GM10847 (cell line): ENCODE results near the gene CDC45.
A peak's percentile ranks its signal among the peaks of the same experiment; 100 is the strongest.

Experiments
- POLR2A ChIP-seq: IDR thresholded peaks from 2 replicates; pipeline ENCODE4 v1.6.1; 2011; ENCODE audit not compliant: insufficient read length; ENCODE audit errors: extremely low read depth

CDC45 gene

DNA sequence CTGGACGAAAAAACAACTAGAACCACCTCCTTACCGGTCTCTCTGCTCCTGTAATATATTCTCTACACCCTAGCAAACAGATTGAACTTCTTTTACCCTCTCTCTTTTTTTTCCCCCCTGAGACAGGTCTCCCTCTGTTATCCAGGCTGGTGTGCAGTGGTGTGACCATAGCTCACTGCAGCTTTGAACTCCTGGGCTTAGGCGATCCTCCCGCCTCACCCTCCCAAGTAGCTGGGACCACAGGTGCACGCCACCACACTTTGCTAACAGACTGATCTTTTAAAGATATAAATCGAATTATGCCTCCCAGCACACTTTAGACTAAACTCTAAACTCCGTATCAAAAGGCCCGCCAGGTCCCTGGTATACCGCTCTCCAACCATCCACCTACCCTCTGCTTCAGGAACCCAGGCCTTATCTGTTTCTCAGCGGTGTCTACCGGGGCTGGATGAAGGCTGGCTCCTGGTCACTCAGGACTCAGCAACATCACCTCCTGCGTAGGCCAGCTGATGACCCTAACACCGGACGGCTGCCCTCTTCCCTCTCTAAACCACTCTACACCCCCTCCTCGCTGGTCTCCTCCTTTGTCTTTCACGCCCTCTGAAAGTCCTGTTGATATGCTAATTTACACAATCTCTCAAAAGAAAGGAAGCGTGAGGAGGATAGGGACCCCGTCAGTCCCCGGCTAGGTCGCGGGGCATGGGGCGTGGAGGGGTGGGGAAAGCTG lies 33.0 kb upstream of the CDC45 start:
- no peak for TF ChIP-seq POLR2A

- peak; percentile 82 for TF ChIP-seq POLR2A
Measured at GRCh38 chr22:19447330-19448075, 32.2 kb upstream of the CDC45 start, which contains the start of gene C22orf39. TSS of gene C22orf39 (minus strand) at chr22:19447711. CDS start at chr22:19447688, 23 bp downstream.

DNA sequence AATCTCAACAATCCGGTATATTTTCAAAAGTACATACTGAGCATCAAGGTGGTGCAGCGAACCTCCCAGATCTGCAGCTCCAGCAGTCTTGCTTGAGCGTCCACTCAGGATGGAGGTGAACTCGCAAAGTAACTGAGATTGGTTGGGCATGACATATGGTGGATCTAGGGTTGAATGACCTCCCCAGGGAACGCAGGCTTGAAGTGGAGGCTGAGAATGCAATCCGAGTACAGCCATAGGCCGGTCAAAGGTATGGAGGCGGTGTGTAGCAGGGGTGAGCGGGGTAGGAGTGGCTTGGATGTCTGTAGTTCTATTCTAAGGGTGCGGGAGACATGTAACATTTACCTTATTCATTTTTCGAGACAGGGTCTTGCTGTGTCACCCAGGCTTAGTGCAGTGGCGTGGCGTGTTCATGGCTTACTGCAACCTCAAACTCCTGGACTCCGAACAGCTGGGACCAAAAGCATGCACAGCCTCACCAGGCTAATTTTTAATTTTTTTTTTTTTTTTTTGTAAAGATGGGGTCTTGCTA lies 31.6 kb upstream of the CDC45 start:
- no peak for TF ChIP-seq POLR2A

DNA sequence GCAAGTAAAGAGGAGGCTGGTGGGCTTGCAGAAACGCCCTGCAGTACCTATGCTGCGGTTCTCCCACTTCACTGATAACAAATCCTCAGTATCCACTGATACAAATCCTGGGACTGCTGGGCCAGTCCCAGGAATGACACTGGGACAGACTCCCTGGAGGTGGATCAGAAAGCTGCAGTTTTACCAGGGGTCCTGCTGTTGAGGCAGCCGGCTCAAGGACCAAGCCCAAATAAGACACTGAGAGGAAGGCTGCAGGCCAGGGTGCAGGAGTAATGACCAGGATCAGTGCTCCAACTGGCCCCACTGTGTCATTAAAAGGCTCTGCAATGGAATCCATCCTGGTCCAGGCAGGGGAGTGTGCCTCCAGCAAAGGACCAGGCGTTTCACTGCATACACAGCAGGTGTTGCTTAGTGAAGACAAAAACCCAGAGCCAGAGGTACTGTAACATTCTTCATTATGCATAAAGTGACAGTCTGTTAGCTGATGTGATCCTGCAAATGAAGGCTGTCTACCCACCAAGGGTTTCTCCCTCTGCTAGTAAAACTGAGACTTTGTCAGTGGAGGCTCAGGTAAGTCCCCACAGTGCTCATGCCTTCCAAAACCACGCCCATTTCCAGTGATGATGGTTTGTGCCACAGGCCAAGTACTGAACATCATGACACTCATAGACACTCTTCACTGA lies 30.8 kb upstream of the CDC45 start:
- no peak for TF ChIP-seq POLR2A

DNA sequence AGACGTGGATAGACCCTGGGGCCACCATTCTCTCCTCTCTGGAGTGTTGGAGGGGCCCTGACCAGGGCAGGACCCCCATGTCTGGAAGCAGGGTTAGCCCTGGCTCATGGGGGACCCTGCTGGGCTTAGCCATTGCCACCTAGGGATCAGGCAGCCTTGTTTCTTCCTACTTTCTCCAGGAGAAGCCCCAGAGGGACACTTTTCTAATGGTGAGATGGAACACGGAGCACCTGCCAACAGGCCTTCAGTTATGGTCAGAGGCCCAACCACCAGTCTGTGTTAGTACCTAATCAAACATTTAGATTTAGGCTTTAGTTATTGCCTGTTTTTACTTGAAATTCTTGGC lies 30.3 kb upstream of the CDC45 start:
- TF ChIP-seq POLR2A, result no peak

DNA sequence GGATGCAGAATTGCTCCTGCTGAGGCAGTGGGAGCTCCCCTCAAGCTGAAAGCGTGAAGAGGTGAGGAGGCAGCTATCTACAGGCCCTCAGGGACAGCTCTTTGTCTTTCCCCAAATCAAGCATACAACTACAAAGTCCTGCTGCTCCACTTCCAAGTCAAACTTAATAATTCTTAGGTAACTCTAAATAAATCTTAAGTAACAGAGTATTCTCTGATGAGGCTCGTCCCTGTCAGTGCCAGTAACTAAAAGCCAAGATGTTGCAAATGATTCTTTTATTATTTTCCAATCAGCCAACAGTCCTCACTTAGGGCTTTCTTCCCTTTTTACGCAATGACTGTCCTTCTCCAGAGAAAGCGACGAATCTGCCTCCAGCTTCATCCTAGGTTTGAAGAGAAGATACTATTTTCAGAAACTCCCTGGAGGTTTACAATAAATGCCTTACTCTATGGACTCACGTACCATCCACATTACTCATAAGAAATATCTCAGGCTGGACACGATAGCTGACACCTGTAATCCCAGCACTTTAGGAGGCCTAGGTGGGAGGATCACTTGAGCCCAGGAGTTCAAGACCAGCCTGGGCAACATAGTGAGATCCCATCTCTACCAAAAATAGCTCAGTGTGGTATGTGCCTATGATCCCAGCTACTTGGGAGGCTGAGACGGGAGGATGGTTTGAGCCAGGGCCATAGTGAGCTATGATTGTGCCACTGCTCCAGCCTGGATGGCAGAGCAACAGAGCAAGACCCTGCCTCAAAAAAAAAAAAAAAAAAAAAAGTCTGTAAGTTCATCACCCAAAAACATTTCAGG lies 29.2 kb upstream of the CDC45 start:
- no peak for TF ChIP-seq POLR2A

- TF ChIP-seq POLR2A, result no peak
Measured at GRCh38 chr22:19451570-19451969, 28.1 kb upstream of the CDC45 start.

DNA sequence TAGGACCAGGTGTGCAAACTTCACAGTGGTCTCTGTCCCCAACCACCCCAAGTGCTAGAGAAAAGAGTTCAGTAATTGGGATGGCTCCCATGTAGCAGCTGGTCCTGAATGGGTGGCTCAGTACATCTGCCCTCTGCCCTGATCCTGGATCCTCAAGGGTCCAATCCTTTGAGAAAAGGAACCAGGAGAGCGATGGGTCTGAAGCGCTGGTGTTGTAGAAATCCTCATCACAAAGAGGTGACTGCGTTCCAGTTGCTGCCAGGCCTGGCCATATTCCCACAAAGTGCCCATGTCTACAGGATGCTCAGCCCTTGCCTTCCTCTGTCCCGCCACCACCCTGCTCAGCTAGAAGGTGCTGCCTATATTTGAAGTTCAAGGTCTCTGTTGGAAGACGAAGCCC lies 26.0 kb upstream of the CDC45 start:
- TF ChIP-seq POLR2A, result no peak

- TF ChIP-seq POLR2A, result no peak
Measured at GRCh38 chr22:19454156-19454555, 25.6 kb upstream of the CDC45 start.

DNA sequence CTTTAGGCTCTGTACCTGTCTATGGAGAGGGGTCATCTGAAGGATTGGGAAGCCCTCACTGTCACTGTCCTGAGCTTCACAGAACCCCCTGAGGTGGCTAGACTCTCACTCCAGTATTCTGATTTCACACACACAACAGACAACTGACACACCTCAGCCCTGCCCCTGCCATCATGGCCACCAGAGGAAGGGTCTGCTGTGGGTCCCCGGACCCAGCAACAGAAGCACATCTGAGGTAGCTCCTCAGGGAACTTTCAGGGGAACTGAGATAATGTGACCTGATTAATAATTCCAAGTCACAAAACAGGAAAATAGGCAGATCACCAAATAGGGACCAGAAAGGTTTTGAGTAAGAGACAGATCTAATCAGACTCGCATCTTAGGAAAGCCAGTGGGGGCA lies 24.7 kb upstream of the CDC45 start:
- TF ChIP-seq POLR2A, result no peak

DNA sequence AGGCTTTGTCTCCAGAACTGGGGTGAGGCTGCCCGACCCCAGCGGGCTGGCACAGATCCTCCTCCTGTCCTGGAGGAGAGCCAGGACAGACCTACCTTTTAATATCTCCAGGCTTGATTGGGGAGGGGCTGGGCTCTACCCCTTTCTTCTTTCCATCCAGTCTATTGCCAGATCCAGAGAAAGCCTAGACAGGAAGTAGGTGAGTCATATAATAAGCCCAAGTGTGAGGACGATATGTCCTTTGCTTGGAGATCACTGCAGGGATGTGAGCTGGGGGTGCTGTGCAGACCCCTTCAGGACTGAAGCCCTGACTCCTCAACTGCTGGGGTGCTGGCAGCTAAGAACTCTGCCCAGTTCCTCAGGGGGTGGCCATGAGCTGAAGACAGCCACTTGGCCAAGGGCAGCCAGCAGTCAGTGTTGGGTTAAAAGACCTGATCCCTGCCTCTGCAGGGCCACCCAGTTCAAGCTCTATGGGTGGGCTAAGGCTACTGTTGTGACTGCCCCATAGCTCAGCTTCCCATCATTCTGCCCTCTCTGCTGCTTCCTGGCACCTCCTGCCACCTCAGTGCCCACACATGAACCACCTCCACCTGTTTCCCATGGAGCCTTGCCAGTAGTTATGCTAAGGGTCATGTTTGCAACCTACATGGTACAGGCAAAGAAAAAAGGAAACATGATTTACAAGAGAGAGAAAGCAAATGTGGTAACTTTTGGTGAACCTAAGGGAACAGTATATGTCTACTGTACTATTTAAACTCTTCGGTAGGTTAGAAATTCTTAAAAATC lies 23.9 kb upstream of the CDC45 start:
- no peak for TF ChIP-seq POLR2A

- no peak for TF ChIP-seq POLR2A
Measured at GRCh38 chr22:19456541-19456940, 23.2 kb upstream of the CDC45 start.

- no peak for TF ChIP-seq POLR2A
Measured at GRCh38 chr22:19457828-19458428, 21.8 kb upstream of the CDC45 start.

- TF ChIP-seq POLR2A, result no peak
Measured at GRCh38 chr22:19460036-19460435, 19.7 kb upstream of the CDC45 start.
